Liver (tissue), 9 donors: ENCODE measurements around the gene HTRA1. TPM values are rescaled to one million over a fixed set of nuclear protein-coding genes. Genes with fewer than 3 reads are reported as not detected.

Experiments
- DNase-seq: peaks from one replicate; pipeline ENCODE4 v3.0.0-alpha.2; 2017; ENCODE audit warnings: low spot score
- H3K27ac ChIP-seq, 2 donors: one replicate each; pipeline ENCODE4 v1.7.0; 2013; ENCODE audit warnings: inconsistent platforms in 2 of 2, low read length in 2 of 2, control low read depth in 1 of 2, low read depth in 1 of 2, mild to moderate bottlenecking in 1 of 2
- H3K27me3 ChIP-seq, 4 donors: one replicate each; pipeline versions ENCODE4 v1.6.1 to v1.7.0; 2013; ENCODE audit warnings: low read length in 3 of 4, inconsistent platforms in 1 of 4, mild to moderate bottlenecking in 1 of 4, moderate library complexity in 1 of 4; ENCODE audit not compliant: control insufficient read depth in 4 of 4, insufficient read depth in 4 of 4
- H3K36me3 ChIP-seq, 4 donors: one replicate each; pipeline versions ENCODE4 v1.6.1 to v1.7.0; 2013; ENCODE audit warnings: low read length in 3 of 4, mild to moderate bottlenecking in 3 of 4, low read depth in 1 of 4, moderate library complexity in 1 of 4; ENCODE audit not compliant: control insufficient read depth in 4 of 4, insufficient read depth in 3 of 4
- H3K4me1 ChIP-seq, 4 donors: one replicate each; pipeline versions ENCODE4 v1.6.1 to v1.7.0; 2013; ENCODE audit warnings: low read length in 3 of 4, mild to moderate bottlenecking in 3 of 4, moderate library complexity in 1 of 4; ENCODE audit not compliant: control insufficient read depth in 4 of 4, insufficient read depth in 4 of 4
- H3K4me3 ChIP-seq, 3 donors: one replicate each; pipeline versions ENCODE4 v1.6.1 to v1.7.0; 2013; ENCODE audit warnings: low read length in 3 of 3, control low read depth in 1 of 3, low read depth in 1 of 3, mild to moderate bottlenecking in 1 of 3
- H3K9ac ChIP-seq, 2 donors: one replicate each; pipeline ENCODE4 v1.7.0; 2013; ENCODE audit warnings: low read length in 2 of 2, mild to moderate bottlenecking in 2 of 2, moderate library complexity in 2 of 2, control low read depth in 1 of 2, low read depth in 1 of 2
- H3K9me3 ChIP-seq, 4 donors: one replicate each; pipeline versions ENCODE4 v1.6.1 to v1.7.0; 2013; ENCODE audit warnings: low read length in 3 of 4; ENCODE audit not compliant: control insufficient read depth in 4 of 4
- EGR1 ChIP-seq, 2 donors: IDR thresholded peaks; 2 replicates each; pipeline ENCODE4 v1.6.1; 2016 to 2018; ENCODE audit warnings: antibody characterized with exemption in 2 of 2, low read depth in 2 of 2
- GABPA ChIP-seq, 2 donors: IDR thresholded peaks in 1 of 2; conservative IDR thresholded peaks in 1 of 2; 2 replicates each; pipeline ENCODE4 v1.6.1; 2016; ENCODE audit warnings: antibody characterized with exemption in 2 of 2, mild to moderate bottlenecking in 1 of 2, moderate library complexity in 1 of 2
- HNF4A ChIP-seq, 2 donors: conservative IDR thresholded peaks; 2 replicates each; pipeline ENCODE4 v1.6.1; 2016; ENCODE audit warnings: antibody characterized with exemption in 2 of 2, mild to moderate bottlenecking in 2 of 2
- HNF4G ChIP-seq: IDR thresholded peaks from 2 replicates; pipeline ENCODE4 v1.6.1; 2016; ENCODE audit warnings: antibody characterized with exemption
- JUND ChIP-seq, 2 donors: IDR thresholded peaks; 2 replicates each; pipeline ENCODE4 v1.6.1; 2016; ENCODE audit warnings: antibody characterized with exemption in 2 of 2
- MAX ChIP-seq: IDR thresholded peaks from 2 replicates; pipeline ENCODE4 v1.6.1; 2016; ENCODE audit warnings: antibody characterized with exemption
- NR2F2 ChIP-seq: IDR thresholded peaks from 2 replicates; pipeline ENCODE4 v1.6.1; 2016; ENCODE audit warnings: antibody characterized with exemption
- RAD21 ChIP-seq, 2 donors: IDR thresholded peaks; 2 replicates each; pipeline ENCODE4 v1.6.1; 2016; ENCODE audit warnings: antibody characterized with exemption in 2 of 2, mild to moderate bottlenecking in 2 of 2
- RXRA ChIP-seq, 2 donors: IDR thresholded peaks; 2 replicates each; pipeline ENCODE4 v1.6.1; 2017 to 2018; ENCODE audit warnings: antibody characterized with exemption in 2 of 2, mild to moderate bottlenecking in 1 of 2
- SP1 ChIP-seq: IDR thresholded peaks from 2 replicates; pipeline ENCODE4 v1.6.1; 2018; ENCODE audit warnings: antibody characterized with exemption, mild to moderate bottlenecking
- YY1 ChIP-seq: IDR thresholded peaks from 2 replicates; pipeline ENCODE4 v1.6.1; 2016; ENCODE audit warnings: antibody characterized with exemption, mild to moderate bottlenecking
- ZBTB33 ChIP-seq: IDR thresholded peaks from 2 replicates; pipeline ENCODE4 v1.6.1; 2016; ENCODE audit warnings: antibody characterized with exemption
- WGBS: extraction: QIAGEN DNeasy Blood & Tissue Kit; methylation state at CpG from one replicate; pipeline ENCODE4 v1.1.7; 2013; 5-methylcytosine and 5-hydroxymethylcytosine counted together
- polyA plus RNA-seq, 2 donors: library from polyadenylated mRNA; stranded (reverse) in 1 of 2; unstranded in 1 of 2; fragments of 200-250 nt in 1 of 2; fragments of >200 nt in 1 of 2; fragmentation: Nextera tagmentation in 1 of 2; extraction: Ambion mirVana in 1 of 2; gene quantifications; one replicate each; pipeline versions ENCODE4 v1.2.1 to v1.2.3, GENCODE V29; 2013 to 2015
- total RNA-seq, 2 donors: library from RNA; depleted of rRNA; stranded (reverse); fragments of >200 nt; gene quantifications; one replicate each; pipeline ENCODE4 v1.2.3, GENCODE V29; 2014
- TF ChIP-seq, protein P1 (sequence below): IDR thresholded peaks from 2 replicates; pipeline ENCODE4 v1.6.1; 2016; ENCODE audit warnings: antibody characterized with exemption
- TF ChIP-seq, protein P2 (sequence below): fragments of 150-350 bp; IDR thresholded peaks from 2 replicates; pipeline ENCODE4 v1.5.1; 2017; ENCODE audit warnings: improper control_type of control experiment, low read depth, low read length; ENCODE audit not compliant: missing input control
- donor health status: healthy.
- donor health status: healthy.
- donor health status: healthy.
- donor health status: healthy.
- donor health status: healthy.

HTRA1 gene
- total and polyA plus RNA-seq, 4 donors, result 4.3 to 289 (median 72.1) TPM

GRCh38 chr10:122421054-122421625, 40.2 kb upstream of the HTRA1 start:
- H3K36me3 ChIP-seq, result peaks cover 3 to 8% (median 4%) of the 10 kb centered on the region in 4 donors
- H3K4me3 ChIP-seq, result no peak overlapping the region
- DNase-seq, result no peak
- H3K9ac ChIP-seq, result no peak overlapping the region
- H3K9me3 ChIP-seq, result no peaks in the 10 kb centered on the region
- no peak overlapping the region for H3K27ac ChIP-seq
- H3K27me3 ChIP-seq, result no peaks in the 10 kb centered on the region
- WGBS, result 80% methylated on average over 3 of the region's 3 CpGs
- TF ChIP-seq SP1 (no peak), RXRA (IDR thresholded peaks at IDR 0.05) (no peak), HNF4A (conservative IDR thresholded peaks at IDR 0.05) (no peak), JUND (IDR thresholded peaks at IDR 0.05) (no peak), MAX (no peak), HNF4G (no peak), YY1 (no peak)
- TF ChIP-seq, protein P1, sequence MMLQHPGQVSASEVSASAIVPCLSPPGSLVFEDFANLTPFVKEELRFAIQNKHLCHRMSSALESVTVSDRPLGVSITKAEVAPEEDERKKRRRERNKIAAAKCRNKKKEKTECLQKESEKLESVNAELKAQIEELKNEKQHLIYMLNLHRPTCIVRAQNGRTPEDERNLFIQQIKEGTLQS, result no peak
- TF ChIP-seq, protein P2, sequence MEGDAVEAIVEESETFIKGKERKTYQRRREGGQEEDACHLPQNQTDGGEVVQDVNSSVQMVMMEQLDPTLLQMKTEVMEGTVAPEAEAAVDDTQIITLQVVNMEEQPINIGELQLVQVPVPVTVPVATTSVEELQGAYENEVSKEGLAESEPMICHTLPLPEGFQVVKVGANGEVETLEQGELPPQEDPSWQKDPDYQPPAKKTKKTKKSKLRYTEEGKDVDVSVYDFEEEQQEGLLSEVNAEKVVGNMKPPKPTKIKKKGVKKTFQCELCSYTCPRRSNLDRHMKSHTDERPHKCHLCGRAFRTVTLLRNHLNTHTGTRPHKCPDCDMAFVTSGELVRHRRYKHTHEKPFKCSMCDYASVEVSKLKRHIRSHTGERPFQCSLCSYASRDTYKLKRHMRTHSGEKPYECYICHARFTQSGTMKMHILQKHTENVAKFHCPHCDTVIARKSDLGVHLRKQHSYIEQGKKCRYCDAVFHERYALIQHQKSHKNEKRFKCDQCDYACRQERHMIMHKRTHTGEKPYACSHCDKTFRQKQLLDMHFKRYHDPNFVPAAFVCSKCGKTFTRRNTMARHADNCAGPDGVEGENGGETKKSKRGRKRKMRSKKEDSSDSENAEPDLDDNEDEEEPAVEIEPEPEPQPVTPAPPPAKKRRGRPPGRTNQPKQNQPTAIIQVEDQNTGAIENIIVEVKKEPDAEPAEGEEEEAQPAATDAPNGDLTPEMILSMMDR, result no peak
- H3K4me1 ChIP-seq, result no peaks in the 10 kb centered on the region

GRCh38 chr10:122421742-122422141, 39.6 kb upstream of the HTRA1 start:
- Histone ChIP-seq H3K9me3 (no peaks in the 10 kb centered on the region), H3K27me3 (no peaks in the 10 kb centered on the region), H3K4me3 (no peak overlapping the region), H3K4me1 (no peaks in the 10 kb centered on the region), H3K27ac (no peak overlapping the region), H3K9ac (no peak overlapping the region), H3K36me3 (peaks cover 2 to 8% (median 3%) of the 10 kb centered on the region in 4 donors)
- no peak for TF ChIP-seq ZBTB33
- TF ChIP-seq MAX, result no peak
- no peak for TF ChIP-seq GABPA (IDR thresholded peaks at IDR 0.05 in 1 of 2, conservative IDR thresholded peaks at IDR 0.05 in 1 of 2)
- no peak for TF ChIP-seq NR2F2
- TF ChIP-seq EGR1 (IDR thresholded peaks at IDR 0.05; ENCODE audit: low read depth in 2 of 2), result no peak
- TF ChIP-seq RAD21 (IDR thresholded peaks at IDR 0.05), result no peak
- TF ChIP-seq, protein P2, result no peak
- TF ChIP-seq JUND (IDR thresholded peaks at IDR 0.05), result no peak
- TF ChIP-seq HNF4A (conservative IDR thresholded peaks at IDR 0.05), result no peak
- TF ChIP-seq HNF4G, result no peak
- no peak for DNase-seq
